ENCODE measurements around the gene SLC28A2. TPM values are rescaled to one million over a fixed set of nuclear protein-coding genes. Genes with fewer than 3 reads are reported as not detected.

The SLC28A2 gene
- total and polyA plus RNA-seq, 8 donors = 0.09 to 0.22 TPM; not detected in 6

- no peak for TF ChIP-seq CTCF (IDR thresholded peaks at IDR 0.05)
- H3K4me3 ChIP-seq = no peak overlapping the region
- peaks cover 0 to 3% (median 0%) of the 10 kb centered on the region in 3 donors for H3K4me1 ChIP-seq
- no peak for ATAC-seq
- H3K36me3 ChIP-seq = no peaks in the 10 kb centered on the region
- FAIRE-seq = no peak
- no peaks in the 10 kb centered on the region for H3K9me3 ChIP-seq
- WGBS, 2 donors = 86 to 87% methylated on average over 5 of the region's 5 CpGs
- H3K27me3 ChIP-seq = no peaks in the 10 kb centered on the region
- DNase-seq = no peak
- intact Hi-C loops (cut with DNase I) = no loop called here
- H3K27ac ChIP-seq = no peak overlapping the region
Observed at GRCh38 chr15:45228931-45229330, 23.1 kb upstream of the SLC28A2 start.

GRCh38 chr15:45230245-45230965, 21.6 kb upstream of the SLC28A2 start:
- FAIRE-seq (no peak), DNase-seq (no peak), ATAC-seq (no peak)
- H3K9me3 ChIP-seq = peaks cover 0 to 4% (median 0%) of the 10 kb centered on the region in 4 donors
- H3K27ac ChIP-seq = no peak overlapping the region
- no peaks in the 10 kb centered on the region for H3K27me3 ChIP-seq
- no peaks in the 10 kb centered on the region for H3K4me1 ChIP-seq
- intact Hi-C loops (cut with DNase I) = no loop called here
- no peaks in the 10 kb centered on the region for H3K36me3 ChIP-seq
- TF ChIP-seq CTCF (IDR thresholded peaks at IDR 0.05) = no peak
- no peak overlapping the region for H3K4me3 ChIP-seq
- WGBS, 2 donors = 0% methylated on average over 1 of the region's 1 CpG

GRCh38 chr15:45231132-45231531, 20.9 kb upstream of the SLC28A2 start:
- WGBS, 2 donors = 44 to 50% methylated on average over 3 of the region's 3 CpGs
- Histone ChIP-seq H3K4me3 (no peak overlapping the region), H3K36me3 (no peaks in the 10 kb centered on the region), H3K4me1 (no peaks in the 10 kb centered on the region), H3K9me3 (peaks cover 0 to 4% (median 0%) of the 10 kb centered on the region in 4 donors), H3K27ac (no peak overlapping the region), H3K27me3 (no peaks in the 10 kb centered on the region)
- no peak for ATAC-seq
- intact Hi-C loops (cut with DNase I) = no loop called here
- no peak for DNase-seq
- no peak for TF ChIP-seq CTCF (IDR thresholded peaks at IDR 0.05)
- no peak for FAIRE-seq

GRCh38 chr15:45231864-45232562, 20.0 kb upstream of the SLC28A2 start:
- TF ChIP-seq CTCF (IDR thresholded peaks at IDR 0.05) = no peak
- intact Hi-C loops (cut with DNase I) = no loop called here
- H3K4me1 ChIP-seq = no peaks in the 10 kb centered on the region
- H3K36me3 ChIP-seq = no peaks in the 10 kb centered on the region
- DNase-seq (no peak), ATAC-seq (no peak), FAIRE-seq (no peak)
- H3K9me3 ChIP-seq = peaks cover 0 to 4% (median 0%) of the 10 kb centered on the region in 4 donors
- no peak overlapping the region for H3K4me3 ChIP-seq
- H3K27me3 ChIP-seq = no peaks in the 10 kb centered on the region
- no peak overlapping the region for H3K27ac ChIP-seq
- 96% methylated on average over 4 of the region's 4 CpGs for WGBS, 2 donors
